ENCODE results near the gene NDFIP2. TPM values are rescaled to one million over a fixed set of nuclear protein-coding genes. Genes with fewer than 3 reads are reported as not detected.

Gene NDFIP2
- total RNA-seq, 3 donors from 2014 or later (not counting 1 experiment from before 2014, with no cell fraction given), result 2.6 to 9.6 (median 3.6) TPM

DNA sequence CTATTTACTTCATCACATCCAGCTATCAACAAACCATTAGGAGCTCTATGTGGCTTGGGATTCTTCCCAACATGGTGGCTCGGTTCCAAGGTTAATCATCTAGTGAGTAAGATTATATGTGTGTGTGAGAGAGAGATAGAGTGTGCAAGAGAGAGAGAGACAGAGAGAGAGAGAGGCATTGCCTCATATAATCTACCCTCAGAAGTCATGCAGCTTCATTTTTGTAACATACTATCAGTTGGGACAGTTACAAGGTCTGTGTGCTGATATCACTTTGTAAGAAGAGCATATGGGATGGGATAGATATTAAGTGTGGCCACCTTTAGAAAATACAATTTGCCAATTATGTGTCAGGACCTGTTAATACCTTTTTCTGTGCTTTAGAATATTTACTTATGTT, 104.1 kb downstream of the NDFIP2 start:
- H3K9me3 Mint-ChIP-seq, result peaks cover 2 to 3% of the 10 kb centered on the region in 2 donors
- WGBS (ENCODE audit: insufficient coverage), result no CpG with 5 or more reads among the region's 1 CpG

DNA sequence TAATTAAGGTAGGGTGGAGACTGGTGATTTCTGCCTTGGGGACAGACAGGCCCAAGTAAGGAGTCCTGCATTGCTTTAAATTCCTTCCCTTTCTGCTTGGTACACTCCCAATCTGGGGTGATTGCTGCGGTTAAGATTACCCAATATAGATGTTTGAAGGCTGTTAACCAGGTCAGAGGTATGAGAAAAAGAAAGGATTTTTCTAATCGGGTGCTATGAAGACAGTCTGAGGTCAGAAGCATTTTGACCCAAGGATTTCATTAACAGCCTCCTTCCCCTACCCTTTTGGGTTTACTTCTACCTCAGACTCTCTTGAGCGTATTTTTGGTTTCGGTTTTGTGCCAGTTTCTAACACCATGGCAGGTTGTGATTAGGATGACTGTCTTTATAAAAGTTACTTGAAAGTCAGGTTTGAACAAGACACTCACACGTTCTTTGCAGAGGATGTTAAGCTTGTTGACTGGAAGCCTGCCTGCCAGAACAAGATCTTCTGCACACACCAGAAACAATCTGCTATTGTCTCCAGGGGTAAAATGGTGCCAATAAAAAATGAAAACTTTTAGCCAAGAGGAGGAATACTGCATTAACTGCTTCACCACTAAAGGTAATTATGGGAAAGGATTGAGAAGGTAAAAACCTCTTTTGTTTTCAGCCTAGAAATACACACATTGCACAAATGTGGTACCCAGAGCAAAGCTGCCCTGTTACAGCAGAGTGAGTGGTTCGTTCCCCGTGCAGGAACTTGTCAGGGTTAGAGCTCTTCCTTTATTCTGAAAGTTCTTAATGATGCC, 108.8 kb downstream of the NDFIP2 start:
- Mint-ChIP-seq H3K4me3 (no peak overlapping the region), H3K36me3 (no peaks in the 10 kb centered on the region), H3K4me1 (no peaks in the 10 kb centered on the region), H3K27me3 (ENCODE audit: low read depth in 2 of 2) (no peaks in the 10 kb centered on the region), H3K27ac (no peak overlapping the region), H3K9me3 (peaks cover 2 to 7% of the 10 kb centered on the region in 2 donors)
- ATAC-seq (no peak), DNase-seq (no peak)
- H3K27me3 ChIP-seq (ENCODE audit: control insufficient read depth, insufficient read depth, low read length), result no peaks in the 10 kb centered on the region
- WGBS (ENCODE audit: insufficient coverage), result 86% methylated on average over 6 of the region's 7 CpGs
- H3K4me1 ChIP-seq (ENCODE audit: control insufficient read depth, insufficient read depth, low read length), result no peaks in the 10 kb centered on the region
- TF ChIP-seq, protein P1, sequence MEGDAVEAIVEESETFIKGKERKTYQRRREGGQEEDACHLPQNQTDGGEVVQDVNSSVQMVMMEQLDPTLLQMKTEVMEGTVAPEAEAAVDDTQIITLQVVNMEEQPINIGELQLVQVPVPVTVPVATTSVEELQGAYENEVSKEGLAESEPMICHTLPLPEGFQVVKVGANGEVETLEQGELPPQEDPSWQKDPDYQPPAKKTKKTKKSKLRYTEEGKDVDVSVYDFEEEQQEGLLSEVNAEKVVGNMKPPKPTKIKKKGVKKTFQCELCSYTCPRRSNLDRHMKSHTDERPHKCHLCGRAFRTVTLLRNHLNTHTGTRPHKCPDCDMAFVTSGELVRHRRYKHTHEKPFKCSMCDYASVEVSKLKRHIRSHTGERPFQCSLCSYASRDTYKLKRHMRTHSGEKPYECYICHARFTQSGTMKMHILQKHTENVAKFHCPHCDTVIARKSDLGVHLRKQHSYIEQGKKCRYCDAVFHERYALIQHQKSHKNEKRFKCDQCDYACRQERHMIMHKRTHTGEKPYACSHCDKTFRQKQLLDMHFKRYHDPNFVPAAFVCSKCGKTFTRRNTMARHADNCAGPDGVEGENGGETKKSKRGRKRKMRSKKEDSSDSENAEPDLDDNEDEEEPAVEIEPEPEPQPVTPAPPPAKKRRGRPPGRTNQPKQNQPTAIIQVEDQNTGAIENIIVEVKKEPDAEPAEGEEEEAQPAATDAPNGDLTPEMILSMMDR (IDR thresholded peaks at IDR 0.05), result no peak
- H3K27ac ChIP-seq (ENCODE audit: low read length), result no peak overlapping the region
- no peaks in the 10 kb centered on the region for H3K36me3 ChIP-seq (ENCODE audit: control insufficient read depth, insufficient read depth, low read length)
- no peaks in the 10 kb centered on the region for H3K9me3 ChIP-seq (ENCODE audit: control insufficient read depth, insufficient read depth, low read length)
- no peak overlapping the region for H3K4me3 ChIP-seq (ENCODE audit: low read length)
- intact Hi-C loops (cut with micrococcal nuclease), result no loop called here

More for the DNA sequence above, 104.1 kb downstream of the NDFIP2 start:
- no peak for ATAC-seq
- no peaks in the 10 kb centered on the region for H3K4me1 ChIP-seq (ENCODE audit: control insufficient read depth, insufficient read depth, low read length)
- Mint-ChIP-seq H3K4me1 (no peaks in the 10 kb centered on the region), H3K36me3 (no peaks in the 10 kb centered on the region), H3K27me3 (ENCODE audit: low read depth in 2 of 2) (peaks cover 0 to 2% of the 10 kb centered on the region in 2 donors), H3K4me3 (no peak overlapping the region), H3K27ac (no peak overlapping the region)
- H3K4me3 ChIP-seq (ENCODE audit: low read length), result no peak overlapping the region
- intact Hi-C loops (cut with micrococcal nuclease), result no loop called here
- no peak overlapping the region for H3K27ac ChIP-seq (ENCODE audit: low read length)
- no peak for DNase-seq
- TF ChIP-seq, protein P1 (IDR thresholded peaks at IDR 0.05), result no peak
- no peaks in the 10 kb centered on the region for H3K36me3 ChIP-seq (ENCODE audit: control insufficient read depth, insufficient read depth, low read length)
- no peaks in the 10 kb centered on the region for H3K27me3 ChIP-seq (ENCODE audit: control insufficient read depth, insufficient read depth, low read length)
- H3K9me3 ChIP-seq (ENCODE audit: control insufficient read depth, insufficient read depth, low read length), result no peaks in the 10 kb centered on the region

DNA sequence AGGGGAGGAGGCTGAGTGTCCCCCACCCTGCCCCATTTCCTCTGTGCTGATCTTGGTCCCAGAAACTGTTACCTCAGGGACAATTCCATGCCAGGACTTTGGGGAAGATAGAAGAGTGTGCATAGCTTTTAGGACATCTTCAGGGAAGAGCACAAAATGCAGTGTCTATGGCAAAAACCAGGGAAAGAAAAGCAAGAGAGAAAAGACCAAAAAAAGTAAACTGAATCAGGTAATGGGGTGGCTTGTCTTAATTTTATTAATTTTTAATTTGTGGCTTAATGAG, 109.4 kb downstream of the NDFIP2 start:
- H3K4me1 Mint-ChIP-seq, result no peaks in the 10 kb centered on the region
- peaks cover 2 to 6% of the 10 kb centered on the region in 2 donors for H3K9me3 Mint-ChIP-seq
- no peak overlapping the region for H3K27ac Mint-ChIP-seq
- H3K27me3 Mint-ChIP-seq (ENCODE audit: low read depth in 2 of 2), result no peaks in the 10 kb centered on the region
- no peaks in the 10 kb centered on the region for H3K9me3 ChIP-seq (ENCODE audit: control insufficient read depth, insufficient read depth, low read length)
- no peaks in the 10 kb centered on the region for H3K4me1 ChIP-seq (ENCODE audit: control insufficient read depth, insufficient read depth, low read length)
- no peaks in the 10 kb centered on the region for H3K36me3 ChIP-seq (ENCODE audit: control insufficient read depth, insufficient read depth, low read length)
- intact Hi-C loops (cut with micrococcal nuclease), result no loop called here
- TF ChIP-seq, protein P1 (IDR thresholded peaks at IDR 0.05), result no peak
- H3K36me3 Mint-ChIP-seq, result no peaks in the 10 kb centered on the region
- no peak overlapping the region for H3K4me3 Mint-ChIP-seq
- no peak overlapping the region for H3K27ac ChIP-seq (ENCODE audit: low read length)
- H3K27me3 ChIP-seq (ENCODE audit: control insufficient read depth, insufficient read depth, low read length), result no peaks in the 10 kb centered on the region
- DNase-seq (no peak), ATAC-seq (no peak)
- H3K4me3 ChIP-seq (ENCODE audit: low read length), result no peak overlapping the region

DNA sequence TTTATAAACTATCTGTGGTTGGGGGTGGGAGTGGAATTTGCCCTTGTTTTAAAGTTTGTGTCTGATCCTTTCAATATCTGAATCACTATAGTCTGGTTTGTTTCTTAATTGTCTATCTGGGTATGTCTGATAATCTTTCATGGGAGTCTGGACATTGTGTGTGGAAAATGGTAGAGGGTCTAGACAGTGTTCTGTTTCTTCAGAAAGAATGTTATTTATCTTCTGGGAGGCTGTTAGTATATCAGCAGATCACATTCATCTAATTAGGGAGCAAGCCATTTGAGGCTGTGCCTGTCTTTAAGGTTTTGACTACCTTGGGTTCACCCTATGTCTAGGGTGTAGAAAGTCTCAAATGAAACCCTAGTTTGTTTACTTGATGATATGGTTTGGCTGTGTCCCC, 110.5 kb downstream of the NDFIP2 start:
- Mint-ChIP-seq H3K36me3 (no peaks in the 10 kb centered on the region), H3K4me3 (no peak overlapping the region), H3K27ac (no peak overlapping the region), H3K4me1 (no peaks in the 10 kb centered on the region), H3K27me3 (ENCODE audit: low read depth in 2 of 2) (no peaks in the 10 kb centered on the region), H3K9me3 (peaks cover 2 to 6% of the 10 kb centered on the region in 2 donors)
- no peak overlapping the region for H3K4me3 ChIP-seq (ENCODE audit: low read length)
- no peaks in the 10 kb centered on the region for H3K36me3 ChIP-seq (ENCODE audit: control insufficient read depth, insufficient read depth, low read length)
- intact Hi-C loops (cut with micrococcal nuclease), result no loop called here
- H3K27me3 ChIP-seq (ENCODE audit: control insufficient read depth, insufficient read depth, low read length), result no peaks in the 10 kb centered on the region
- DNase-seq (no peak), ATAC-seq (no peak)
- no peaks in the 10 kb centered on the region for H3K4me1 ChIP-seq (ENCODE audit: control insufficient read depth, insufficient read depth, low read length)
- no peak overlapping the region for H3K27ac ChIP-seq (ENCODE audit: low read length)
- no peaks in the 10 kb centered on the region for H3K9me3 ChIP-seq (ENCODE audit: control insufficient read depth, insufficient read depth, low read length)
- TF ChIP-seq, protein P1 (IDR thresholded peaks at IDR 0.05), result no peak
